Measurements from ENCODE around the gene NDUFS7.

The NDUFS7 gene

GRCh38 chr19:1411255-1412191, 27.8 kb downstream of the NDUFS7 start:
- H3K27ac ChIP-seq: peak overlapping the region; percentile 98
- TF ChIP-seq ZFX (IDR thresholded peaks at IDR 0.05; ENCODE audit: borderline replicate concordance): no peak
- TF ChIP-seq, protein P1, sequence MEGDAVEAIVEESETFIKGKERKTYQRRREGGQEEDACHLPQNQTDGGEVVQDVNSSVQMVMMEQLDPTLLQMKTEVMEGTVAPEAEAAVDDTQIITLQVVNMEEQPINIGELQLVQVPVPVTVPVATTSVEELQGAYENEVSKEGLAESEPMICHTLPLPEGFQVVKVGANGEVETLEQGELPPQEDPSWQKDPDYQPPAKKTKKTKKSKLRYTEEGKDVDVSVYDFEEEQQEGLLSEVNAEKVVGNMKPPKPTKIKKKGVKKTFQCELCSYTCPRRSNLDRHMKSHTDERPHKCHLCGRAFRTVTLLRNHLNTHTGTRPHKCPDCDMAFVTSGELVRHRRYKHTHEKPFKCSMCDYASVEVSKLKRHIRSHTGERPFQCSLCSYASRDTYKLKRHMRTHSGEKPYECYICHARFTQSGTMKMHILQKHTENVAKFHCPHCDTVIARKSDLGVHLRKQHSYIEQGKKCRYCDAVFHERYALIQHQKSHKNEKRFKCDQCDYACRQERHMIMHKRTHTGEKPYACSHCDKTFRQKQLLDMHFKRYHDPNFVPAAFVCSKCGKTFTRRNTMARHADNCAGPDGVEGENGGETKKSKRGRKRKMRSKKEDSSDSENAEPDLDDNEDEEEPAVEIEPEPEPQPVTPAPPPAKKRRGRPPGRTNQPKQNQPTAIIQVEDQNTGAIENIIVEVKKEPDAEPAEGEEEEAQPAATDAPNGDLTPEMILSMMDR (IDR thresholded peaks at IDR 0.05): no peak

GRCh38 chr19:1412323-1412923, 28.7 kb downstream of the NDUFS7 start:
- H3K27ac ChIP-seq: peak overlapping the region; percentile 98
- TF ChIP-seq, protein P1 (IDR thresholded peaks at IDR 0.05): no peak
- no peak for TF ChIP-seq ZFX (IDR thresholded peaks at IDR 0.05; ENCODE audit: borderline replicate concordance)

DNA sequence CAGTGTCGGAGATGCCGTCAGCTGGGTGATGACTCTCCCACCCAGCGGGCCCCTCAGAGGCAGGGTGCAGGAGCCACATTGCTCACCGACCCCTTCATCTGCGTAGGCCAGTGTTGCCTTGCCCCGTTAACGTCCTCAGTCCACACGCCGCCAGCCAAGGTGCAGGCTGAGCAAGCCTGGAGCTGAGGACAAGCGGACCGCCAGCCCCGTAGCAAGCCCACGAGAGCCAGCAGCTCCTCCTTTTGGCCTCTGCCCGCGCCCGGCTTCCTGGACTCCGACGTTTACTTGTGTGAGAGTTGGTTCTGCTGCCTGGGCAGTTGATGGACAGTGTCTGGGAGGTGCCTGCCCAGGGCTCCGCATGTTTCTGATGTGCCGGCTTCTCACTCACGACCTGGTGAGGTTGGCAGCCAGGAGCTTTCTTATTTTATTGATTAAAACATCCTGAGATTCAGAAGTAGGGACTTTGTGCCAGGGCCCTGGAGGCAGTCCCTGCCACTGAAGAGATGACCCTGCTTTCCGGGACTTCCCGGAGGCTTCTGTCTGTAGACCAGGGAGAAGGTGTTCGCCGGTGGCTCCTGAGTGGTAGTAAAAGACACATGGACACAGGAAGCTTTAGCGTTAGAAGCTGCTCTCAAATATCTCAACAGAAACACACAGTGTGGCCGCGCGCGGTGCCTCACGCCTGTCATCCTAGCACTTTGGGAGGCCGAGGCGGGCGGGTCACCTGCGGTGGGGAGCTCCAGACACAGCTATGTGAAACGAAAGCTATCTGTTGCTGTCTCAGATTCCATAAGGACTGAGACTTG, 29.5 kb downstream of the NDUFS7 start:
- TF ChIP-seq ZFX (IDR thresholded peaks at IDR 0.05; ENCODE audit: borderline replicate concordance): no peak
- TF ChIP-seq, protein P1 (IDR thresholded peaks at IDR 0.05): no peak
- peak overlapping the region; percentile 98 for H3K27ac ChIP-seq

- H3K27ac ChIP-seq: peak overlapping the region; percentile 98
- no peak for TF ChIP-seq ZFX (IDR thresholded peaks at IDR 0.05; ENCODE audit: borderline replicate concordance)
- TF ChIP-seq, protein P1 (IDR thresholded peaks at IDR 0.05): no peak
Measured at GRCh38 chr19:1416014-1416841, 32.5 kb downstream of the NDUFS7 start.

DNA sequence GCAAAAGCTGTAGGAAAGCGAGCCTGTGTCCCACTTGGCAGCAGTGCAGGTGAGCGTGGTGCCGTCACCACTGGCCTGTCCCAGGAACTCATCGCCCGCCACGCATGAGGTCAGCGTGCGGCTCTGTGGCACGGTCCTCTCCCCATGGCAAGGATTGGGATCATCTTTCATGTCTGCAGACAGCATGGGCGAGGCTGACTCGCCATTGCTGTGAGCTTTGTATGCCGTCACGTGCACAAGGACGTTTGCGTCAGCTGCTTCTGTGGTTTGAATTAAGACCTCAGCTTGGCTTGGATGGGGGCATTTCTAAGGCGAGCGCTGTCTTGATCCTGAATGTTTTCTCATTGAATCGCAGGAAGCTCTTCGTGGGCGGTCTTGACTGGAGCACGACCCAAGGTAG, 33.4 kb downstream of the NDUFS7 start:
- peak overlapping the region; percentile 98; the same call in 1 of the 2 replicates for H3K27ac ChIP-seq
- TF ChIP-seq, protein P1 (IDR thresholded peaks at IDR 0.05): no peak
- no peak for TF ChIP-seq ZFX (IDR thresholded peaks at IDR 0.05; ENCODE audit: borderline replicate concordance)

GRCh38 chr19:1417681-1418495, 34.2 kb downstream of the NDUFS7 start:
- TF ChIP-seq, protein P1 (IDR thresholded peaks at IDR 0.05): no peak
- no peak for TF ChIP-seq ZFX (IDR thresholded peaks at IDR 0.05; ENCODE audit: borderline replicate concordance)
- H3K27ac ChIP-seq: 0 out of 2 replicates have a peak overlapping the region, but pooled peaks have one; percentile 98

Measured in 22Rv1 (cell line).